Thyroid gland (tissue), 4 donors: ENCODE data around the gene DENND2C. TPM values are rescaled to one million over a fixed set of nuclear protein-coding genes. Genes with fewer than 3 reads are reported as not detected.

ENCODE experiments used
- DNase-seq, 2 donors: peaks; one replicate each; pipeline ENCODE4 v3.0.0-alpha.2; 2019
- H3K27ac ChIP-seq, 3 donors: fragments of 200-600 bp; sonication (generic); 1 replicate in 2 of 3; 2 replicates in 1 of 3; pipeline ENCODE4 v1.5.1; 2016 to 2019; ENCODE audit warnings: mild to moderate bottlenecking in 1 of 3, moderate library complexity in 1 of 3
- H3K27me3 ChIP-seq: fragments of 200-600 bp; sonication (generic); one replicate; pipeline ENCODE4 v1.5.1; 2019
- H3K36me3 ChIP-seq, 2 donors: fragments of 200-600 bp; sonication (generic); one replicate each; pipeline ENCODE4 v1.5.1; 2016 to 2019
- H3K4me1 ChIP-seq, 2 donors: fragments of 200-600 bp; sonication (generic); one replicate each; pipeline ENCODE4 v1.5.1; 2017 to 2019
- H3K4me3 ChIP-seq, 3 donors: fragments of 200-600 bp; sonication (generic); replicated peaks in 1 of 3; 1 replicate in 2 of 3; 2 replicates in 1 of 3; pipeline ENCODE4 v1.5.1; 2016; ENCODE audit warnings: mild to moderate bottlenecking in 1 of 3
- H3K9me3 ChIP-seq: fragments of 200-600 bp; sonication (generic); one replicate; pipeline ENCODE4 v1.5.1; 2017
- CTCF ChIP-seq, 6 experiments: fragments of 200-600 bp in 3 of 6; fragments of 450-650 bp in 3 of 6; sonication (generic) in 3 of 6; IDR thresholded peaks; one replicate each; pipeline ENCODE4 v1.5.1; 2016 to 2019; ENCODE audit warnings: antibody characterized with exemption in 6 of 6, mild to moderate bottlenecking in 2 of 6, inconsistent platforms in 1 of 6, moderate library complexity in 1 of 6
- POLR2A ChIP-seq, 2 donors: fragments of 450-650 bp; IDR thresholded peaks; one replicate each; pipeline ENCODE4 v1.6.1; 2017; ENCODE audit warnings: antibody characterized with exemption in 2 of 2, mild to moderate bottlenecking in 2 of 2, moderate library complexity in 1 of 2
- WGBS, 2 donors: methylation state at CpG; one replicate each; pipeline ENCODE4 v1.1.5; 2017; 5-methylcytosine and 5-hydroxymethylcytosine counted together
- intact Hi-C: fragments of 100-400 bp; cut with DNase I; formaldehyde crosslinking; loops from one replicate; pipeline ENCODE4 v1.15.1; 2023
- total RNA-seq, 4 donors: library from RNA; depleted of rRNA; stranded (reverse); fragments of >200 nt; gene quantifications; one replicate each; pipeline ENCODE4 v1.2.3, GENCODE V29; 2016

DENND2C gene
- total RNA-seq, 4 donors from 2014 or later: 2.6 to 3.9 (median 3.8) TPM

- Histone ChIP-seq H3K4me1 (no peaks in the 10 kb centered on the region), H3K27me3 (no peaks in the 10 kb centered on the region), H3K36me3 (no peaks in the 10 kb centered on the region), H3K27ac (no peak overlapping the region), H3K4me3 (no peak overlapping the region), H3K9me3 (no peaks in the 10 kb centered on the region)
- no peak for DNase-seq
- WGBS, 2 donors: 86 to 88% methylated on average over 9 of the region's 9 CpGs
- TF ChIP-seq CTCF (IDR thresholded peaks at IDR 0.05) (no peak), POLR2A (IDR thresholded peaks at IDR 0.05) (no peak)
- intact Hi-C loops: no loop called here
Measured at GRCh38 chr1:114694540-114695310, 24.9 kb upstream of the DENND2C start.

GRCh38 chr1:114692947-114693346 lies 23.1 kb upstream of the DENND2C start:
- H3K4me1 ChIP-seq: no peaks in the 10 kb centered on the region
- no peak overlapping the region for H3K27ac ChIP-seq
- 95 to 98% methylated on average over 3 of the region's 3 CpGs for WGBS, 2 donors
- no peaks in the 10 kb centered on the region for H3K36me3 ChIP-seq
- TF ChIP-seq POLR2A (IDR thresholded peaks at IDR 0.05): no peak
- no peak for TF ChIP-seq CTCF (IDR thresholded peaks at IDR 0.05)
- DNase-seq: no peak
- H3K27me3 ChIP-seq: no peaks in the 10 kb centered on the region
- no peak overlapping the region for H3K4me3 ChIP-seq
- H3K9me3 ChIP-seq: no peaks in the 10 kb centered on the region
- intact Hi-C loops: no loop called here

- H3K27ac ChIP-seq: no peak overlapping the region
- TF ChIP-seq POLR2A (IDR thresholded peaks at IDR 0.05) (no peak), CTCF (IDR thresholded peaks at IDR 0.05) (no peak)
- no peaks in the 10 kb centered on the region for H3K27me3 ChIP-seq
- no peaks in the 10 kb centered on the region for H3K36me3 ChIP-seq
- 78 to 89% methylated on average over 2 of the region's 2 CpGs for WGBS, 2 donors
- H3K4me3 ChIP-seq: no peak overlapping the region
- no peaks in the 10 kb centered on the region for H3K4me1 ChIP-seq
- H3K9me3 ChIP-seq: no peaks in the 10 kb centered on the region
- no peak for DNase-seq
- intact Hi-C loops: no loop called here
Measured at GRCh38 chr1:114691061-114691460, 21.2 kb upstream of the DENND2C start.

- 85 to 87% methylated on average over 1 of the region's 1 CpG for WGBS, 2 donors
- no peaks in the 10 kb centered on the region for H3K9me3 ChIP-seq
- no peaks in the 10 kb centered on the region for H3K36me3 ChIP-seq
Measured at GRCh38 chr1:114690148-114690547, 20.3 kb upstream of the DENND2C start.

More at GRCh38 chr1:114690148-114690547, 20.3 kb upstream of the DENND2C start:
- DNase-seq: no peak
- Histone ChIP-seq H3K27me3 (no peaks in the 10 kb centered on the region), H3K4me3 (no peak overlapping the region), H3K27ac (no peak overlapping the region), H3K4me1 (no peaks in the 10 kb centered on the region)
- intact Hi-C loops: no loop called here
- TF ChIP-seq POLR2A (IDR thresholded peaks at IDR 0.05) (no peak), CTCF (IDR thresholded peaks at IDR 0.05) (no peak)
